Glutamatergic neuron (in vitro differentiated cells): Measurements from ENCODE around the gene GPR160. TPM values are rescaled to one million over a fixed set of nuclear protein-coding genes. Genes with fewer than 3 reads are reported as not detected.

Source experiments
- DNase-seq: peaks from one replicate; pipeline ENCODE4 v3.0.0; 2022
- H3K27ac Mint-ChIP-seq: one replicate; pipeline ENCODE4 v1.8.0; 2020; ENCODE audit warnings: mild to moderate bottlenecking, mixed read lengths, inconsistent platforms; ENCODE audit not compliant: unreplicated experiment
- H3K27me3 Mint-ChIP-seq: one replicate; pipeline ENCODE4 v1.8.0; 2020; ENCODE audit warnings: mild to moderate bottlenecking, moderate library complexity, mixed read lengths, inconsistent platforms; ENCODE audit not compliant: unreplicated experiment
- H3K36me3 Mint-ChIP-seq: one replicate; pipeline ENCODE4 v1.8.0; 2020; ENCODE audit warnings: mild to moderate bottlenecking, mixed read lengths, inconsistent platforms; ENCODE audit not compliant: unreplicated experiment
- H3K4me1 Mint-ChIP-seq: one replicate; pipeline ENCODE4 v1.8.0; 2020; ENCODE audit warnings: mild to moderate bottlenecking, low read depth, mixed read lengths, inconsistent platforms; ENCODE audit not compliant: unreplicated experiment
- H3K4me3 Mint-ChIP-seq: one replicate; pipeline ENCODE4 v1.8.0; 2020; ENCODE audit warnings: mild to moderate bottlenecking, mixed read lengths, inconsistent platforms; ENCODE audit not compliant: unreplicated experiment
- H3K9me3 Mint-ChIP-seq: one replicate; pipeline ENCODE4 v1.8.0; 2020; ENCODE audit warnings: mild to moderate bottlenecking, moderate library complexity, mixed read lengths, inconsistent platforms; ENCODE audit not compliant: unreplicated experiment
- total RNA-seq: library from RNA; stranded (reverse); fragmentation: NEBNext Ultra II Directional; extraction: Animal tissue kit (Norgen Biotek cat#: 25700); gene quantifications from one replicate; pipeline ENCODE4 v1.2.1, GENCODE V29; 2021; ENCODE audit not compliant: unreplicated experiment
- TF ChIP-seq, protein P1 (sequence below): fragments of 200-600 bp; sonication (generic); IDR thresholded peaks from one replicate; pipeline ENCODE4 v1.5.0; 2021; ENCODE audit not compliant: partially characterized antibody, unreplicated experiment

The GPR160 gene
- total RNA-seq, 1 donor from 2014 or later, result not detected

DNA sequence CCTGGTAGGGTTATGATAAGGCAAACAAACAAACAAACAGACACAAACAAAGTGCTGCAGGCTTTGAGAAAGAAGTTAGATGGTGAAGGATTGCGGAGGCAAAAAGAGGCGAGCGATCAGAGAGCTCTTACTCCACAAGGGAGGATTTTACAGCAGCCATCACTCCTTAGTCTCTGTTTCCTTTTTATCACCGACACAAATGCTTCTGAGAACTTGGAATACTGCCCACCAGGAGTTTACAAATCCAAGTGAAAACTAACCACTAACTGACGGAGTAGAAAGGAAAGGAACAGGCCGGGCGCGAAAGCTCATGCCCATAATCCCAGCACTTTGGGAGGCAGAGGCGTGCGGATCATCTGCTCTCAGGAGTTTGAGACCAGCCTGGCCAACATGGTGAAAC, 35.6 kb upstream of the GPR160 start:
- Mint-ChIP-seq H3K36me3 (no peaks in the 10 kb centered on the region), H3K4me3 (no peak overlapping the region), H3K27me3 (peaks cover 1% of the 10 kb centered on the region), H3K27ac (no peak overlapping the region), H3K9me3 (peaks cover 2% of the 10 kb centered on the region), H3K4me1 (no peaks in the 10 kb centered on the region)
- no peak for DNase-seq
- TF ChIP-seq, protein P1, sequence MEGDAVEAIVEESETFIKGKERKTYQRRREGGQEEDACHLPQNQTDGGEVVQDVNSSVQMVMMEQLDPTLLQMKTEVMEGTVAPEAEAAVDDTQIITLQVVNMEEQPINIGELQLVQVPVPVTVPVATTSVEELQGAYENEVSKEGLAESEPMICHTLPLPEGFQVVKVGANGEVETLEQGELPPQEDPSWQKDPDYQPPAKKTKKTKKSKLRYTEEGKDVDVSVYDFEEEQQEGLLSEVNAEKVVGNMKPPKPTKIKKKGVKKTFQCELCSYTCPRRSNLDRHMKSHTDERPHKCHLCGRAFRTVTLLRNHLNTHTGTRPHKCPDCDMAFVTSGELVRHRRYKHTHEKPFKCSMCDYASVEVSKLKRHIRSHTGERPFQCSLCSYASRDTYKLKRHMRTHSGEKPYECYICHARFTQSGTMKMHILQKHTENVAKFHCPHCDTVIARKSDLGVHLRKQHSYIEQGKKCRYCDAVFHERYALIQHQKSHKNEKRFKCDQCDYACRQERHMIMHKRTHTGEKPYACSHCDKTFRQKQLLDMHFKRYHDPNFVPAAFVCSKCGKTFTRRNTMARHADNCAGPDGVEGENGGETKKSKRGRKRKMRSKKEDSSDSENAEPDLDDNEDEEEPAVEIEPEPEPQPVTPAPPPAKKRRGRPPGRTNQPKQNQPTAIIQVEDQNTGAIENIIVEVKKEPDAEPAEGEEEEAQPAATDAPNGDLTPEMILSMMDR, result no peak

DNA sequence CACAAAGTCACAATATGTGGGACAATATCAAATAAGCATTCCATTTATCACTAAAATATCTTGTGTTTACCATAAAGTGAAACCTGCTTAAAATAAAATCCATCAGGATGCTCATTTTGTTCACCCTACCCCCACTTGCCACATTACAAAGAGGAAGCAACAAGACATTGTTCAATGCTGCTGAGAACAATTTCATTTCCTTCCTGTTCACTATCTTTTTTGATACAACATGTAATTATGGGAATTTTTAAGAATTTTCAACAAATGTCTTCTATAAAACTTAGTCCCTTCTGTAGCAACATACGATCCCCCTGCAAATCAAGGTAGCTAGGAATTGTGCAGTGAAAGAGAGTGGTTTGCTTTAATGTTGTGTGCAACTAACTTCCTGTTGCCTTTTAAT, 34.9 kb upstream of the GPR160 start:
- TF ChIP-seq, protein P1, result no peak
- H3K4me3 Mint-ChIP-seq, result no peak overlapping the region
- peaks cover 1% of the 10 kb centered on the region for H3K27me3 Mint-ChIP-seq
- DNase-seq, result no peak
- H3K9me3 Mint-ChIP-seq, result peaks cover 2% of the 10 kb centered on the region
- no peak overlapping the region for H3K27ac Mint-ChIP-seq
- no peaks in the 10 kb centered on the region for H3K4me1 Mint-ChIP-seq
- H3K36me3 Mint-ChIP-seq, result no peaks in the 10 kb centered on the region

DNA sequence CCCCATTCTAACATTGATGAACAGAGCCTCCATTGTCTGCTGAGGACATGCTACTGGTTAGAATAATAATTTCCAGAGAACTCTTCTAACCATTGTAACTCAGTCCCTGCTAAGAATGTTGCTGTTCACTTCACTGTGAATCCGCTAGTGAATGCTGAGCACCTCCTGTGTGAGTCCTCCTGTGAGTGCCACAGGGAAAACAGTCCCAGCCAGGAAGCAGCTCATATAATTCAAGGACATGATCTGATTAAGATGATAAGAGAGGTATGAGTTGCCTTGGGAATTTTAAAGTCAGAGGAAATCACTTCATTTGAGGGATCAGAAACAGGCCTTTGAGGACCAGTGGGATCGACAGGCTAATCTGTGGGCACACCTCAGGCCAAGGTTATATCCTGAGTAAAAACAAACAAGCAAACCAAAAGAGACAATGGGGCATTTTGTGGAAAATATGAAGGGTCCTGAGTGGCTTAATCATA, 33.9 kb upstream of the GPR160 start:
- Mint-ChIP-seq H3K27ac (no peak overlapping the region), H3K4me1 (no peaks in the 10 kb centered on the region), H3K4me3 (no peak overlapping the region), H3K9me3 (peaks cover 2% of the 10 kb centered on the region), H3K27me3 (no peaks in the 10 kb centered on the region), H3K36me3 (no peaks in the 10 kb centered on the region)
- no peak for DNase-seq
- TF ChIP-seq, protein P1, result no peak

DNA sequence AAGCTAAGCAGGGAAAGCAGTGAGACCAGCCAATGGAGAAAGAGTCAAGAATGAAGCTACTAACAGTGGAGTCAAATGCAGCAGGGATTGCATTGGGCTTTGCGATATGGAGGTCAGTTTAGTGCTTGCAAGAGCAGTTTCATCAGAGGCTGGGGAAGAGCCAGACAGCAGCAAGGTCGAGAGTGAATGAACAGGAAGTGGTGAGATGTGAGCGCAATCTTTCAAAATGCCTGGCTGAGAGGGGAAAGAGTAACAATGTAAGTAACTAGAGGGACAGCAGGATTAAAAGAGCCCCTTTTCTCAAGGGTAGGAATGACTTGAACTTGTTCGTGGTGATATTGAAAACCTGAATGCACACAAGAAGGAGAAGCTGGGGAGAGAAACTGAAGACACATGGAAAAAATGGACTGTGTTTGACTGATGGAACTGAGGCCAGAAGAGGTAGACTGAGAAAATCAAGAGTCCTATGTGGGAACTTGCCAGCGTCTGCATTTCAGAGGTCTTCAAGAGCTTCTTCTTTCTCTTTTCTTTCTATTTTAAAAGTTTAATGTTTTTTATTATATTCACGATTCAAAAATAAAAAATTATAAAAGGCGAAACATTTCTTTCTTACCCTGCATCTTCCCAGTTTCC, 30.6 kb upstream of the GPR160 start:
- H3K36me3 Mint-ChIP-seq, result no peaks in the 10 kb centered on the region
- H3K9me3 Mint-ChIP-seq, result peaks cover 2% of the 10 kb centered on the region
- TF ChIP-seq, protein P1, result no peak
- DNase-seq, result no peak
- no peaks in the 10 kb centered on the region for H3K27me3 Mint-ChIP-seq
- H3K4me1 Mint-ChIP-seq, result no peaks in the 10 kb centered on the region
- no peak overlapping the region for H3K4me3 Mint-ChIP-seq
- no peak overlapping the region for H3K27ac Mint-ChIP-seq

DNA sequence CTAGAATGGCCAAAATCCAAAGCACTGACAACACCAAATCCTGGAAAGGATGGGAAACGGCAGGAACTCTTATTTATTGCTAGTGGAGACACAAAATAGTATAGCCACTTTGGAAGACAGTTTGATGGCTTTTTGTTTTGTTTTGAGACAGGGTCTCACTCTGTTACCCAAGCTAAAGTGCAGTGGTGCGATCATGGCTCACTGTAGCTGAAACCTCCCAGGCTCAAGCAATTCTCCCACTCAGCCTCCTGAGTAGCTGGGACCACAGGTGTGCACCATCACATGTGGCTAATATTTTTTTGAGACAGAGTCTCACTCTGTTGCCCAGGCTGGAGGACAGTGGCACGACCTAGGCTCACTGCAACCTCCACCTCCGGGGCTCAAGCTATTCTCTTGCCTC, 27.3 kb upstream of the GPR160 start:
- TF ChIP-seq, protein P1, result no peak
- Mint-ChIP-seq H3K4me1 (no peaks in the 10 kb centered on the region), H3K27me3 (no peaks in the 10 kb centered on the region), H3K9me3 (peaks cover 2% of the 10 kb centered on the region), H3K4me3 (no peak overlapping the region), H3K36me3 (no peaks in the 10 kb centered on the region), H3K27ac (no peak overlapping the region)
- DNase-seq, result no peak
